Measurements from ENCODE around the gene POLA2.

Gene POLA2

GRCh38 chr11:65290448-65291165, 28.8 kb downstream of the POLA2 start:
- H3K4me3 ChIP-seq (ENCODE audit: low read length) = no peak overlapping the region
- peaks cover 75% of the 10 kb centered on the region for H3K36me3 ChIP-seq (ENCODE audit: control insufficient read depth, low read depth, low read length)
- H3K9ac ChIP-seq (ENCODE audit: low read length) = no peak overlapping the region
- no peaks in the 10 kb centered on the region for H3K4me1 ChIP-seq (ENCODE audit: control insufficient read depth, low read depth, low read length)
- H3K27me3 ChIP-seq (ENCODE audit: control insufficient read depth, insufficient read depth, low read length) = no peaks in the 10 kb centered on the region
- H3K27ac ChIP-seq (ENCODE audit: low read length) = no peak overlapping the region
- H3K9me3 ChIP-seq (ENCODE audit: control insufficient read depth, low read depth, low read length) = no peaks in the 10 kb centered on the region

- Histone ChIP-seq H3K4me3 (ENCODE audit: low read length) (no peak overlapping the region), H3K27ac (ENCODE audit: low read length) (no peak overlapping the region), H3K36me3 (ENCODE audit: control insufficient read depth, low read depth, low read length) (peaks cover 76% of the 10 kb centered on the region), H3K9me3 (ENCODE audit: control insufficient read depth, low read depth, low read length) (no peaks in the 10 kb centered on the region), H3K4me1 (ENCODE audit: control insufficient read depth, low read depth, low read length) (no peaks in the 10 kb centered on the region), H3K9ac (ENCODE audit: low read length) (no peak overlapping the region), H3K27me3 (ENCODE audit: control insufficient read depth, insufficient read depth, low read length) (no peaks in the 10 kb centered on the region)
Observed at GRCh38 chr11:65291613-65292012, 29.9 kb downstream of the POLA2 start.

DNA sequence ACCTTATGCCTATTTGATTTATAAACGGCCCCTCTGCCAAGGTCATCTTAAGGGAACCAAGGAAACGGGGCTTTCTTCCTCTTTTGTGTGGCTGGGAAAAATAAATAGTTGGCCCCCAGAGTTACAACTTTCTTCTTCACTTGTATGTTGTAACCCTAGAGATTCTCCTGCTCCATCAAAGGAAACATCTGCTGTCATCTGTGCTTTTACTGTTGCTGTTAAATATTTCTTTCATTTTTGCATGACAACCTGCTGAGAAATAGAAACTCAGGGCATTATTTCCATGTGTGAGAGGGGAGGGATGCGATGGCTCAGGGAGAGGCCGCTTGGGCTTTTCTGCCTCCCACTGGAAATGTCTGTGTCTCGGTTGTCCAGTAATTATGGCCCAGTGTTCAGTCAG, 31.1 kb downstream of the POLA2 start:
- Histone ChIP-seq H3K9ac (ENCODE audit: low read length) (no peak overlapping the region), H3K27me3 (ENCODE audit: control insufficient read depth, insufficient read depth, low read length) (no peaks in the 10 kb centered on the region), H3K9me3 (ENCODE audit: control insufficient read depth, low read depth, low read length) (no peaks in the 10 kb centered on the region), H3K36me3 (ENCODE audit: control insufficient read depth, low read depth, low read length) (peaks cover 64% of the 10 kb centered on the region), H3K27ac (ENCODE audit: low read length) (no peak overlapping the region), H3K4me1 (ENCODE audit: control insufficient read depth, low read depth, low read length) (no peaks in the 10 kb centered on the region), H3K4me3 (ENCODE audit: low read length) (no peak overlapping the region)

- peaks cover 58% of the 10 kb centered on the region for H3K36me3 ChIP-seq (ENCODE audit: control insufficient read depth, low read depth, low read length)
Observed at GRCh38 chr11:65293909-65294381, 32.2 kb downstream of the POLA2 start.

GRCh38 chr11:65295001-65295400, 33.2 kb downstream of the POLA2 start:
- no peak overlapping the region for H3K27ac ChIP-seq (ENCODE audit: low read length)
- peaks cover 48% of the 10 kb centered on the region for H3K36me3 ChIP-seq (ENCODE audit: control insufficient read depth, low read depth, low read length)
- no peaks in the 10 kb centered on the region for H3K4me1 ChIP-seq (ENCODE audit: control insufficient read depth, low read depth, low read length)

More at GRCh38 chr11:65293909-65294381, 32.2 kb downstream of the POLA2 start:
- H3K9me3 ChIP-seq (ENCODE audit: control insufficient read depth, low read depth, low read length) = no peaks in the 10 kb centered on the region
- no peak overlapping the region for H3K27ac ChIP-seq (ENCODE audit: low read length)
- no peak overlapping the region for H3K9ac ChIP-seq (ENCODE audit: low read length)
- no peak overlapping the region for H3K4me3 ChIP-seq (ENCODE audit: low read length)
- H3K4me1 ChIP-seq (ENCODE audit: control insufficient read depth, low read depth, low read length) = no peaks in the 10 kb centered on the region
- H3K27me3 ChIP-seq (ENCODE audit: control insufficient read depth, insufficient read depth, low read length) = no peaks in the 10 kb centered on the region

GRCh38 chr11:65295571-65296341, 34.0 kb downstream of the POLA2 start:
- Histone ChIP-seq H3K36me3 (ENCODE audit: control insufficient read depth, low read depth, low read length) (peaks cover 42% of the 10 kb centered on the region), H3K27ac (ENCODE audit: low read length) (no peak overlapping the region), H3K4me3 (ENCODE audit: low read length) (no peak overlapping the region), H3K27me3 (ENCODE audit: control insufficient read depth, insufficient read depth, low read length) (no peaks in the 10 kb centered on the region), H3K4me1 (ENCODE audit: control insufficient read depth, low read depth, low read length) (no peaks in the 10 kb centered on the region), H3K9me3 (ENCODE audit: control insufficient read depth, low read depth, low read length) (no peaks in the 10 kb centered on the region), H3K9ac (ENCODE audit: low read length) (no peak overlapping the region)

More at GRCh38 chr11:65295001-65295400, 33.2 kb downstream of the POLA2 start:
- Histone ChIP-seq H3K9me3 (ENCODE audit: control insufficient read depth, low read depth, low read length) (no peaks in the 10 kb centered on the region), H3K27me3 (ENCODE audit: control insufficient read depth, insufficient read depth, low read length) (no peaks in the 10 kb centered on the region), H3K9ac (ENCODE audit: low read length) (no peak overlapping the region), H3K4me3 (ENCODE audit: low read length) (no peak overlapping the region)

DNA sequence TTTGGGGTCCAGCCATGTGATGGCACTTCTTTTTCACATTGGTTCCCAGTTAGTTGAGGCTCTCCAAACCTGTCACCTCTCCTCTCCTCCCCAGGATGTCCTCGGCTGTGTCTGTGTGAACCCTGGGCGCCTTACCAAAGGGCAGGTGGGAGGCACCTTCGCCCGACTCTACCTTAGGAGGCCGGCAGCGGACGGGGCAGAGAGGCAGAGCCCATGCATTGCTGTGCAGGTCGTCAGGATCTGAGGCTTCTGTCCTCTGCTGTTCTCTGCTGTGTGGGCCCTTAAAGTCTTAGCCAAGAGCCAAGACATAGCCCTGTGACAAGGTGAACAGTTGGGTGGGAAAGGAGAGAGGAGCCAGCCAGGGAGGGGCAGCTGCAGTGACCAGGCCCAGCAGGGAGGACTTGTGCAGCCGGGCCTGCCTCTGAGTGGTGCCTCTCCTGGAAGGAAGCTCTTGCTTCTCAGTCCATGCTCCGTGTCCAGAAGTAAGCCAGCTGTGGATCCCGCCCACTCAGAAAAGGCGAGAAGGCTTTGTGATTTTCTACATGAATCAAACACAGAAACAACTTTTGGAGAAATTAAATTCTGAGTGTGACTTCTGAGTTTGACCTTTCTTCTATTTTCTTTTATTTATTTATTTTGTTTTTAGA, 35.4 kb downstream of the POLA2 start:
- Histone ChIP-seq H3K9ac (ENCODE audit: low read length) (no peak overlapping the region), H3K4me3 (ENCODE audit: low read length) (no peak overlapping the region), H3K27ac (ENCODE audit: low read length) (no peak overlapping the region), H3K36me3 (ENCODE audit: control insufficient read depth, low read depth, low read length) (peaks cover 32% of the 10 kb centered on the region), H3K27me3 (ENCODE audit: control insufficient read depth, insufficient read depth, low read length) (no peaks in the 10 kb centered on the region), H3K4me1 (ENCODE audit: control insufficient read depth, low read depth, low read length) (no peaks in the 10 kb centered on the region), H3K9me3 (ENCODE audit: control insufficient read depth, low read depth, low read length) (no peaks in the 10 kb centered on the region)

- peaks cover 25% of the 10 kb centered on the region for H3K36me3 ChIP-seq (ENCODE audit: control insufficient read depth, low read depth, low read length)
- H3K9ac ChIP-seq (ENCODE audit: low read length) = no peak overlapping the region
- H3K27ac ChIP-seq (ENCODE audit: low read length) = no peak overlapping the region
- no peaks in the 10 kb centered on the region for H3K27me3 ChIP-seq (ENCODE audit: control insufficient read depth, insufficient read depth, low read length)
- no peak overlapping the region for H3K4me3 ChIP-seq (ENCODE audit: low read length)
- H3K9me3 ChIP-seq (ENCODE audit: control insufficient read depth, low read depth, low read length) = no peaks in the 10 kb centered on the region
- H3K4me1 ChIP-seq (ENCODE audit: control insufficient read depth, low read depth, low read length) = no peaks in the 10 kb centered on the region
Observed at GRCh38 chr11:65298131-65298535, 36.4 kb downstream of the POLA2 start.

- H3K27ac ChIP-seq (ENCODE audit: low read length) = no peak overlapping the region
- H3K27me3 ChIP-seq (ENCODE audit: control insufficient read depth, insufficient read depth, low read length) = no peaks in the 10 kb centered on the region
- H3K9ac ChIP-seq (ENCODE audit: low read length) = no peak overlapping the region
- H3K4me3 ChIP-seq (ENCODE audit: low read length) = no peak overlapping the region
- H3K36me3 ChIP-seq (ENCODE audit: control insufficient read depth, low read depth, low read length) = peaks cover 25% of the 10 kb centered on the region
- H3K9me3 ChIP-seq (ENCODE audit: control insufficient read depth, low read depth, low read length) = no peaks in the 10 kb centered on the region
- H3K4me1 ChIP-seq (ENCODE audit: control insufficient read depth, low read depth, low read length) = no peaks in the 10 kb centered on the region
Observed at GRCh38 chr11:65298655-65299179, 37.0 kb downstream of the POLA2 start.

- H3K27ac ChIP-seq (ENCODE audit: low read length) = no peak overlapping the region
Observed at GRCh38 chr11:65300621-65301275, 39.0 kb downstream of the POLA2 start.

More at GRCh38 chr11:65300621-65301275, 39.0 kb downstream of the POLA2 start:
- Histone ChIP-seq H3K9ac (ENCODE audit: low read length) (no peak overlapping the region), H3K4me1 (ENCODE audit: control insufficient read depth, low read depth, low read length) (no peaks in the 10 kb centered on the region), H3K36me3 (ENCODE audit: control insufficient read depth, low read depth, low read length) (peaks cover 4% of the 10 kb centered on the region), H3K27me3 (ENCODE audit: control insufficient read depth, insufficient read depth, low read length) (no peaks in the 10 kb centered on the region), H3K4me3 (ENCODE audit: low read length) (no peak overlapping the region), H3K9me3 (ENCODE audit: control insufficient read depth, low read depth, low read length) (no peaks in the 10 kb centered on the region)
